DMS79 (cell line): ENCODE data around the gene SUSD4.
"Not testable (repeated sequence)": the region's sequence is repeated elsewhere in the genome, so short reads cannot be mapped to it uniquely, and the experiment has no call there.

ENCODE experiments used
- DNase-seq: peaks from one replicate; lab custom pipeline; 2025; lab: John Stamatoyannopoulos, UW

Gene SUSD4, protein sequence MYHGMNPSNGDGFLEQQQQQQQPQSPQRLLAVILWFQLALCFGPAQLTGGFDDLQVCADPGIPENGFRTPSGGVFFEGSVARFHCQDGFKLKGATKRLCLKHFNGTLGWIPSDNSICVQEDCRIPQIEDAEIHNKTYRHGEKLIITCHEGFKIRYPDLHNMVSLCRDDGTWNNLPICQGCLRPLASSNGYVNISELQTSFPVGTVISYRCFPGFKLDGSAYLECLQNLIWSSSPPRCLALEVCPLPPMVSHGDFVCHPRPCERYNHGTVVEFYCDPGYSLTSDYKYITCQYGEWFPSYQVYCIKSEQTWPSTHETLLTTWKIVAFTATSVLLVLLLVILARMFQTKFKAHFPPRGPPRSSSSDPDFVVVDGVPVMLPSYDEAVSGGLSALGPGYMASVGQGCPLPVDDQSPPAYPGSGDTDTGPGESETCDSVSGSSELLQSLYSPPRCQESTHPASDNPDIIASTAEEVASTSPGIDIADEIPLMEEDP

DNA sequence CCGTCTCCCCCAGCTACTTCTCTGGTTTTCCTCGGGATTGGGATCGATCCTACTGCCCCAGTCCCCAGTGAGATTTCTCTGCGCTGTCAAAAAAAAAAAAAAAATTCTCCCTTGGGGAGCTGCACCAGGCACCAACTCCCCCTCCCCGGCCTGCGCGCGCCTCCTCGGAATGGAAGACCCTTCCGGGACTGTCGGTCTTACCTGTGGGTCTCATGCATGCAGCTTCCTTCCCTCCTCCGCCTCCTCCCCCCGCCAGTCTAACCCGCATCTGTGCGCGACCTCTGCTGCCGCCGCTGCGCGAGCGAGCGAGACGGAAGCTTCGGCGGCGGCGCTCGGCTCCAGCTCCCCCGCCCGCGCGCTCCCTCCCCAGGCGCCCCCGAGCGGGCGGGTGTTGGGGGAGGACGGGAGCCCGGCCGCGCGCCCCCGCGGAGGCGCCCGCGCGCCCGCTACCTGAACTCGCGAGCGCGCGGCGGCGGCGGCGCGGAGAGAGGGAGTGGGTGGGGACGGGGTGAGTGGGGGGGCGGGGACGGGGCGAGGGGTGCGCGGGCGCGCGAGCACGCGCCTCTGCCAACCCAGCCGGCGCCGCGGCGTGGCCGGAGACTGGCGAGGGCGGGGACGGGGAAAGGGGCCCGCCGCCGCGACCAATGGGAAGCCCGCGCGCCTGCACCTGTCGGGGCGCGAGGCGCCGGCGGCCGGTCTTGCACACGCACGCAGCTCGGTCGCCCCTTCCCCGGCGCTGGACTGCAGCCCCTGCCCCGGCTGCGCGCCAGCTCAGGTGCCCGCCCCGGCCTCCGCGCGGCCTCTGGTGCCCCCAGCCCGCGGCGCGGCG is at the start of gene SUSD4:
TSS of gene SUSD4 (minus strand) at position 321 of the 829 bp plus-strand sequence. CDS start 751 bp downstream, outside the sequence.
- DNase-seq, result peak; percentile 69

DNA sequence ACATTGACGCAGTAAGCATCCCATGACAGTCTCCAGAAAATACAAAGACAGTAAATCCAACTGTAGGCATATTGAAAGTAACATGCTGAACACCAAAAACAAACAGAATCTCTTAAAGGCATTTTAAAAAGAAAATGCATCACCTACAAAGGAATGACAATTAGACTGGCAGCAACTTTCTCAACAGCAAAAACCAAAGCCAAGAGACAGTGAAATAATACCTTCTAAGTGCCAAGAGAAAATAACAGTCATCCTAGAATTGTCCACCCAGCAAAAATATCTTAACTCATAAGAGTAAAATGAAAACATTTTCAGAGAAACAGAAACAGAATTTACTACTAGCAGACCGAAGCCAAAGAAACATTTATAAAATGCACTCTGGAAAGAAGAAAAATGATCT is 49.2 kb upstream of the SUSD4 start:
- no peak for DNase-seq

DNA sequence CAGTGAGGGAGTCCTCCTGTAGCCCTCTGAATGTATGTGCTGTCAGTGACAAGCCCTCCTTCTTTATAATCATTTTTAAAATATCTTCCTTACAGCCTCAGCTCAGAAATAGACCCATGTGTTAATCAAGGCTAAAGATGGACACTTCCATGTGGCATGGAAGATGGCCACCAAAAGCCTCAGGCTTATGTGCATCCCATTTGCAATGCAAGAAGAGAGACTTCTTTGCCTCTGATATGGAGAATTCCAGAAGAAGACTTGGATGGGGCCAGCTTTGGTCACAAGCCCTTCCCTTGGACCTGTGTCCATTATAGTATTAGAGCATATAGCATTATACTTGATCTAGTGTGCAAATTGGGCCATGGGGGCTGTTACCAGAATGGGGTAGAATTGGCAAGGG is 47.7 kb upstream of the SUSD4 start:
- DNase-seq, result no peak

DNA sequence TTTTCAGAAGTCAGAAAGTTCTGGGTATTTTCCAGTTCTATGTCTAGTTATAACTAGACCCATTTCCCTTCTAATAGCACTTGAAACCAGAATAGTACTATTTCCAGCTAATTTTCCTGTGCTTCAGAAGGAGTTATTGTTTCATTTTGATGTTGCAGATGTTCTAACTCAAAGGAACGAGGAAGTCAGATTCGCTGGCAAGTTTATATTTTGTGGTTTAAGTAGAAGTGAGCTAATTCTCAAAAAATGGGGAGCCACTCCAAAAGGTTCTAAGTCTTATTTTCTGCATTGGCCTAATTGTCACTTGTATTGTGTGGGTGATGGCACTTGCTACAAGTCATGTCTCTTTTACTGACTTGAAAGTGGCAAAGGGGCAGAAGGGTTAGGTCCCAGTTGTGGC is 47.3 kb upstream of the SUSD4 start:
- no peak for DNase-seq

DNA sequence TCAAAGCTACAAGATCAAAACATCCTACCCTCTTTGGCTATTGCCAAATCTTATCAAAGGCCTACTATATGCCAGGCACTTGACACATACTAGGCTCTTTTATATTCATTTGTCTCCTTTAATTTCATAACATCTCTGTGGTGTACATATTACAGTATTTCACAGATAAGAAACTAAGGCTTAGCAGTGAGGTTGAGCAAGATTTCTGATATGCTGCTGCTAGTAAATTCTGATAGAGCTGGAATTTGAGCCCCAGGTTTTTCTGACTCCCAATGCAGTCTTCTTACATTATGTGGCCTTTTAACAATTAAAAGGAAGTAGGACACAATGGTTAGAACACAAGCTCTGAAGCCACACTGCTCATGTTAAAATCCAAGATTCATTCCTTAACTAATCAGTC is 46.1 kb upstream of the SUSD4 start:
- no peak for DNase-seq

DNA sequence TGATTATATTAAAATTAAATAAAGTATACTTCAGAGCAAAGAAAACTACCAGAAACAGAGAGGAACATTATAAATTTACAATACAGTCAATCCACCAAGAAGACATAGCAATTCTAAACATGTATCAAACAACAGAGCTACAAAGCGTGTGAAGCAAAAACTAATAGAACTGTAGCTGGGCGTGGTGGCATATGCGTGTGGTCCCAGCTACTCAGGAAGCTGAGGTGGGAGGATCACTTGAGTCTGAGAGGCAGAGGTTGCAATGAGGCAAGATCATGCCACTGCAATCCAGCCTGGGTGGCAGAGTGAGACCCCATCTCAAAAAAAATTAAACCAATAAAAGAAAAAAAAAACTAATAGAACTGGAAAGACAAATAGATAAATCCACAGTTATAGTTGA is 41.5 kb upstream of the SUSD4 start:
- no peak for DNase-seq

DNA sequence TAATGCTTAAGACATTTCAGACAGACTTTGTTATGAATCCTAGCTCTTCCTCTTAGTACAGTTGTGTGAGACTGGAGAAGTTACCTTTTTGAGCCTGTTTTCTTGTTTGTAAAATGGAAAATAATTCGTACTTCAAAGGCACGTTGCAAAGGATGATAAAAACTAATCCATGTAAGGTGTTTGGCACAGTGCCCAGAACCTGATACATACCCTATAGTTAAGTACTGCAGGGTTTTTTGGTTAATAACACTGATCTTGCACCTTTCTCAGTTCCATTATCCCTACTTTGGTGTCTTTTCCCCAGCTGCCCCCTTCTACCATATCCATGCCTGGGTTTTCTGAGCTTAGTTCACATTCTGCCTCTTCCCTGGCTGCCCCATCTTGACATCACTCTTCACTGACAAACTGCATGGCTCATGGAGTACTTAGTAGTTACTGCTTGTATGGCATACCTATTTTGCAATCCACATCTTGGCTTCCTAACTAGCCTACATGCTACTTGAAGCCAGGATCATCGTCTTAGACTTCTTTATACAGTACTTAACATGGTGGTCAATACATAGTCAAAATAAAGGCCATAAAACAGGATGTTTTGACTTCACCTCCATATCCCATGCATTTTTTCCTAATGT is 39.3 kb upstream of the SUSD4 start:
- DNase-seq, result no peak

DNA sequence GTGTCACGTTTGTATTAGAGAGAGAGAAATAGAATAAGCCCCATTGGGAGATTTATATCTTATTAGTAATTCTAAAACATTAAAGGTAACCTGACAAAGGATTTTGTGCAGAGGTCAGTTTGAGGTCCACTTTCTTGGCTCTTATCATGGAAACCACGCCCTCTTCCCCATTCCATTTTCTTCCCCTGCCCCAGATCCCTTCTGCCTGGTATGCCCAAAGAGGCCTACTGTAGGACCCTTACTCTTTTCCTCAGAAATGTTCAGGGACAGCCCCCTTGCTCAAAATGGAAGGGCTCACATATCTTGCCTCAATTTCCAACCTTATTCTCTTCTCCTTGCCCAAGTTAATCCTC is 38.8 kb upstream of the SUSD4 start:
- no peak for DNase-seq

DNA sequence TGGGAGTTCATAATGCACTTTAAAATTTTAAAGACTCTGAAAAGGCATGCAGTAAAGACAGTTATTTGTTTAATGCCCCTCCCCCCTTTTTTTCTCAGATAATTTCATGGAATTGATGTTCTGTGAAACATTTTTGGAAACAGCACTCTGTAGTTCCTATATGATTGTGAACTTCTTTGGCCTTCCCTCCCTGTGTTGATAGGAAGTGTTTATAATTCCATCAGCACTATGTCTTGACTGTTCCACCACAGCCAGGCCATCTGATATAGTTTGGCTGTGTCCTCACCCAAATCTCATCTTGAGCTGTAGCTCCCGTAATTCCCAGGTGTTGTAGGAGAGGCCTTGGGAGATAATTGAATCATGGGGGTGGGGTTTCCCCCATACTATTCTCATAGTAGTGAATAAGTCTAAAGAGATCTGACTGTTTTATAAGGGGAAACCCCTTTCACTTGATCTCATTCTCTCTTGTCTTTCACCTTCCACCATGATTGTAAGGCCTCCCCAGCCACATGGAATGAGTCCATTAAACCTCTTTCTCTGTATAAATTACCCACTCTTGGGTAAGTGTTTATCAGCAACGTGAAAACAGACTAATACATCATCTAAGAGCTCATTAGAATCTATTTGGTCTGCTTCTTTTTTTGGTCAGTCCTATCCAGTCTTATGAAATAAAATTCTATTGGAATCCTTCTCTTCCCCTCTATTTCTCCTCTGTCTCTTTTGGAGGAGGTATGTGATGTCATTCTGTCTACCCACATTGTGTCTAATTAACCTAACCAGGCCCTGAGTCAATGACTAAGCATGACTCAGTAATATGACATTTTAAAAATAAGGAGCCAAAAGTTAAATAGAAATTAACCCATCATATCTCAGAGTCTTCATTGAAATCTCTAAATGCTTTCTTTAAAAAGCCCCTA is 38.2 kb upstream of the SUSD4 start:
- DNase-seq, result no peak

DNA sequence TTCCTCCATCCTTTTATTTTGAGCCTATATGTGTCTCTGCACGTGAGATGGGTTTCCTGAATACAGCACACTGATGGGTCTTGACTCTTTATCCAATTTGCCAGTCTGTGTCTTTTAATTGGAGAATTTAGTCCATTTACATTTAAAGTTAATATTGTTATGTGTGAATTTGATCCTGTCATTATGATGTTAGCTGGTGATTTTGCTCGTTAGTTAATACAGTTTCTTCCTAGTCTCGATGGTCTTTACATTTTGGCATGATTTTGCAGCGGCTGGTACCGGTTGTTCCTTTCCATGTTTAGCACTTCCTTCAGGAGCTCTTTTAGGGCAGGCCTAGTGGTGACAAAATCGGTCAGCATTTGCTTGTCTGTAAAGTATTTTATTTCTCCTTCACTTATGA is 35.4 kb upstream of the SUSD4 start:
- DNase-seq, result not testable (repeated sequence)

DNA sequence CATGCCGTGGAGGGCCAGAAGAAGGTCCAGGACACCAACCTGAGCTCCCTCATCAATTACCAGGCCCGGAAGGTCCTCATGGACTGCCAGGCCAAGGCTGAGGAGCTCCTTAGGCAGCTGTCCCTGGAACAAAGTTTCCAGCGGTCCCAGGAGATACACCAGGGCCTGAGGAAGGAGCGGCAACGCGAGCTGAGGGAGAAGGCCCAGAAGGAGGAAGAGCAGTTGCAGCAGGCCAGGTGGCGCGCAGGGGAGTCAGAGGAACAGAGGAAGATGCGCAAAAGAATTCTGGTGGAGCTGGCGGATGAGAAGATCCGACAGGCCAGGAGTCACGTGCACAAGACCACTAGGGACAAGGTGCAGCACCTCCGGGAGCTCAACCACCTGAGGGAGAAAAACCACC is 30.7 kb upstream of the SUSD4 start:
- no peak for DNase-seq

DNA sequence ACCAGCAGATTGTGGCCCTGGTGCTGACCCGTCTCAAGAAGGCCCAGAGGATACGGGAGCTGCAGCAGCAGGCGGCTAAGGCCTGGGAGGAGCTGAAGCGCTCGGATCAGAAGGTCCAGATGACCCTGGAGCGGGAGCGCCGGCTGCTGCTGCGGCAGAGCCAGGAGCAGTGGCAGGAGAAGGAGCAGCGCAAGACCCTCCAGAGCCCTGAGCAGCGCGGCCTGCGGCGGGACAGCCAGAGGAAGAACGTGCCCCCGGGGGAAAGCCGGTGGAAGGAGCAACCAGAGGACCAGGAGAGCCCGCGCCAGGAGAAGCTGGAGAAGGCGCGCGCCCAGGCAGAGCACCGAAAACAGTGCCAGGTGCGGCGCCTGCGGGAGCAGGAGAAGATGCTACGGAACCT is 30.3 kb upstream of the SUSD4 start:
- DNase-seq, result no peak

DNA sequence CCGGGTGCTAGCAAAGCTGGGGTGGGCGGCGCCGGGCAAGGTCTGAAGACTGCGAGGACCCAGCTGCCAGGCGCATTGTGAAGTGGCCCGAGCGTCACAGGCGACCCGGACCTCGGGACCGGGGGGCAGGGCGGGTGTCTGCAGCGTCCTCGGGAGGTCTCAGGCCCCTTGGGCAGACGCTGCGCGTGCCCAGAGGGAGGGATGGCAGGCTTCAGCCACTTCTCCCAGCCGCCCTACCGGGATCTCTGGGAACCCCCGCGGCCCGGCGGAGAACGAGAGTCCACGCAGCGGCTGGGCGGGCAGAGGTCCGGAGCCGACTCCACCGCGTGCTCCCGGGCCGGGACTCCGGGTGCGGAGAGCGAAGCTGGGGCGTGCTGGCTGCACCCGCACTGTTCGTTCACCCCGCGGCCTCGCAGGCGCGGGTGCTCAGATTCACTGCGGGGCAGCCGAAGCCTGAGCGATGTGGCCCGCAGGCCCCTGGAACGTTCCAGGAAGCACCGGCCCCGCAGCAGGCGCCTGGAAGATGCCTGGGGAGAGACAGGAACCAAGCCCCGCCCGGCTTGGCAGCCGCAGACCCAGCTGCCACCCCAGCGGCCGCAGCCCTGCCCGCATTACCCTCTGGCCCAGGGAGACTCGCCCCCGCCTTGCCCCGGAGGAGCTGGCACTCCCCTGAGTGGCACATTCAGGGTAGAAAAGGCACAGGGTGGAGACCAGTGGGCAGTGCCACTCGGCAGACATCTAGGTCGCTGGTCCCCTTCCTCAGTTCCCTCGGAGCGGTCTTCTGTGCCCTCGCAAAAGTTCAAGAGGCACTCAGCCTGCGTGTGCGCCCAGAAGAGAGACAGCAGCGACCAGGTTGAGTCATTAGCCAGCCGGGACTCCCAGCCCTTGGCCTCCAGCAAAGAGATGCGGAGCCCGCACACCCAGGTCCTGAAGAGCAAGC is 29.6 kb upstream of the SUSD4 start, which contains the start of gene CCDC185:
TSS of gene CCDC185 (plus strand) at position 141 of the 940 bp plus-strand sequence. CDS start at position 202, 61 bp downstream.
- no peak for DNase-seq

DNA sequence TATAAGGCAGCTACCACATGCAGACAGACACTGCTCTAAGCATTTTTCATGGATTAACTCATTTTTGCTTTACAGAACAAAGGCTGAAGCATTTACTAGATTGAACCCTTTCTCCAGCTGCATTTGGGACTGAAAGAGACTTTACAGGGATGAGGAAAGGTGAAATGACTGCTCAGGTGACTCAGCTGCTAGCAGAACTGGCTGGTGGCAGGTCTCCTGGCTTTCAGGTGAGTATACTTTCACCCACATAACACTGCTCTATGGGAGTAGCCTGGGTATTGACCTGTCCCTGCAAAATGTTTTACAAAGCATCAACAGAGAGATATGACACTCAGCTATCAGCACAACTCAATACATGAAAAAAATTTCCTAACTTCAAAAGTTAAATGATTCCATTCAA is 26.6 kb upstream of the SUSD4 start:
- DNase-seq, result no peak

DNA sequence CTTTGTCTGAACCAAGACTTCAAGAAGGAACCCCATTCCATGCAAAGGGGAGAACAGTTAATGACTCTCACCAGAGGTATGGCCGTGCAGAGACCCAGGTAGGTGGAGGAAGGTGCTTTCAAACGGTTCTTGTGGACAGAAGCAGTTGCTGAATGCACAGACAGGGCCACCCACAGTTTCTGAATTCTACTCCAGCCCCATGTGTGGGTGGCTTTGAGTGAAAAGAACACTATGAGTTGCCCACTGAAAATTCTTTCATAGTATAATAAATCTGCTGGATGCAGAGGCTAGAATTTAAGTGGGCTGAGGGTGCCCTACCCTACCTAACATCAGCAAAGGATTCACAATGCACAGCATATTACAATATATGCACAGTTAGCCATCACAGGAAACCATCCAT is 22.0 kb upstream of the SUSD4 start:
- DNase-seq, result no peak

DNA sequence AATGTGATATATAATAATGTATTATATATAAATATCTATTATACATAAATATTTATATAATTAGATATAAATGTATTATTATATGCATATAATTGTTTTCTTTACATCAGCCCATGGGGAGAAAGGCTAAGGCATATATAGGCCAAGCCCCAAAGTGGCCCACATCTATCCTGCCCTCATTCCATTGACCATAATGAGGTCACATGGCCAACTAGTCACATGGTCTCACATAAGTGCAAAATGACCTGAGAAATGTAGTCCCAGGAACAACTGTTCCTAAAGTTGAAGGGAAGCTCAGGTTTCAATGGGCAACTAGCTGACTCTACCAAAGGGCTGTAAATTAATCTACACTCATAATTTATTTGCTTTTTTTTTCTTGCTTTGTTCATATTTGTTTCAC is 14.8 kb upstream of the SUSD4 start:
- DNase-seq, result no peak

DNA sequence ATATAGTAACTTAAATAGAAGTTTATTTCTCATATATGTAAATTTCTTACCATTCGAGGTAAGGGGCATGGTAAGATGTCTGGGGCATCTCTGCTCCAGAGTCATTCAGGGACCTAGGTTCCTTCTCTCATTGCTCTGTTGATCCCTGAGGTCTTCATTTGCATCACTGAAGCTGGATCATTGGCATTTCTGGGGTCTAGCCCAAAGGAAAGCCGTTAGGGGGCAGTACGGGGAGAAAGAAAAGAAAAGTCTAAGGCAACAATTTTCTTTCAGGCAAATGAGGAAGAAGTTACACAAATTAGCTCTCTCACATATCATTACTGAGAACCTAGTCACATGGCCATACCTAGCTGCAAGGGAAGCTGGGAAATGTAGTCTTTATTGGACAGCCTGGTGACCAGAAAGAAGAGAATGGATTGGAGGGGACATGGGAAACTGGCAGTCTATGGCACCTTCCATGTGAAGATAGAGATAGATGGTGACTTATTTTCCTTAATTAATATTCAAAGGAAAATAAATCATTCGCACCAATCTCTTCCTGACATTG is 10.2 kb upstream of the SUSD4 start:
- DNase-seq, result no peak

DNA sequence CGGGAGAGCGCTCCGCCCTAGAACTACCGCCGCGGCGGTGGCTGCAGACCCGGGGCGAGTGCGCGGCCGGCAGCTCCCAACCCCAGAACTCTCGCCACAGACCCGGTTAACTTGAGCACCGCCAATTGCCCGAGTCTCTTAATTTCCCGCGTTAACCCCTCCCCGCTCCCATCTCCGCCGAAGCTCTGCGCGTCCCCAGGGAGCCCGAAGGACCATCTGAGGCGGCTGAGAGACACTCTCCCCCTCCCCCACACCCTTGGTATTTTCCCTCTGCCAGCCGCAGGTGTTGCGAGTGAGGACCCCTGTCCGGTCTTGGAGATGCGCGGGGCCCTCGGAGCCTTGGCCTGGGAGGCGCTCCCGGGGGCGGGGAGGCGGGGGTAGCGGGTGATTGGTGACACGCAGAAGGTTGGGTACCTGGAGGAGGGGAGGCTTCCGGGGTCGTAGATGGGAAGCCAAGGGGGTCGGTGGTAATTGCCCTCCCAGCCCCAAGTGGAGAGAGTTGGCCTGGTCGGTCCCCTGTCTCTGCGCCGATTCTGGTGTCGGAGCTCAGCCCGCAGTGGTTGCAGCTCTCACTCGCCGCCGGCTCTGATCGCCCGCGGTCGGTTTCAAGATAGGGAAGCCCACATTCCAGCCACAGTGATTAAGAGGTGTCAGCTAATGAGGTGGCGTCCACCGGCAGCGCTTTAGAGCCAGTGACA is 858 bp upstream of the SUSD4 start:
- no peak for DNase-seq

DNA sequence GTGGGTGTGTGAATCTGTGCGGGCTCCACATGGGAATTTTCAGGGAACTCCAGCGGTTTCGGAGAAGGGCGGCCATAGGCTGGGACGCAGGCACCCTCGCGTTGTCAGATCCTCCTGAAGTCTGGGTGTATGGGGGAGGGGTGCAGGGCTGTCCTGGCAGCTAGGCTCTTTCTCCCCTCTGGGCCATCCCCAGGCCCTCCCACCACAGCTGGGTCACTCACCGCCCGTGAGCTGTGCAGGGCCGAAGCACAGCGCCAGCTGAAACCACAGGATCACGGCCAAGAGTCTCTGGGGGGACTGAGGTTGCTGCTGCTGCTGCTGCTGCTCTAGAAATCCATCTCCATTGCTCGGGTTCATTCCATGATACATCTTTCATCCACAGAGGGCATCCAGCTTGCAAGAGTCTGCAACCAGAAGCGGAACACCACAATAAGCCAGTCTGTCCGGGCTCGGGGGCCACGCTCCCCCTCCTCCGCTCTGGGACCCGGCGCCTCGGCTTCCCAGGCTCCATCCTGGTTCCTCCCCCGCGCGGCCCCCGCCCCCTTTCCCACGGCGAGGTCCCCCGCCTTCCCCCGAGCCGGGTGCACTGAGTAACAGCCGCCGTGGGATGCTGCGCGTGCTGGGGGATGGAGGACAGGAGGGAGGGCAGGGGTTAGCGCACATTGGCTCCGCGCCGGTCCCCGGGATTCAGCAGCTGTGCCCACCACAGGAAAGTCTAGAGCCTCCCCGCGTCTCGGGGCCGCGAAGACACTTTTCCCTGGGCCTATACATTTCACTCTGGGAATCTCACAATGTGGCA is 720 bp downstream of the SUSD4 start:
- DNase-seq, result no peak
